Measurements from ENCODE around the gene LAD1. TPM values are rescaled to one million over a fixed set of nuclear protein-coding genes. Genes with fewer than 3 reads are reported as not detected.

LAD1 gene
- total and polyA plus RNA-seq, 9 of the 15 experiments (the other 6 are each of a cell fraction or from before 2014, with no cell fraction given), result 0.31 TPM; not detected in 8

DNA sequence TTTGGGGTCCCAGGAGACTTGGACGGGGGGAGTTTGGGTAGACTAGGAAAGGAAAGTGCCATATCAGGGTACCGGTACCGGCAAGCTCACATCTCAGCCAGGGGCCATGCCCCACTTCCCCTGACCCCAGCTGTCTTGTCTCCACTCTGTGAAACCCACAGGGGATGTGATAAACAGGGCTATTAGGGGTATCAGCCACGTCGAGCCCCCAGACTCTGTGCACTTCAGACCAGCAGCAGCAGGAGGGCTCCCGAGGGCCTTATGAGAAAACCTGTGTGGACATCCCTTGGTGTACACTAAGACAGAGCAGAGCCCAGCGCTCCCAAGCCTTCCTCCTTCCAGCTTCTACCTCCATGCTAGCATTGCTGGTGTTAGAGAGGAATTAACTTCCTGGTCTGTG, 68.0 kb downstream of the LAD1 start (continued):
- TF ChIP-seq, protein P1, sequence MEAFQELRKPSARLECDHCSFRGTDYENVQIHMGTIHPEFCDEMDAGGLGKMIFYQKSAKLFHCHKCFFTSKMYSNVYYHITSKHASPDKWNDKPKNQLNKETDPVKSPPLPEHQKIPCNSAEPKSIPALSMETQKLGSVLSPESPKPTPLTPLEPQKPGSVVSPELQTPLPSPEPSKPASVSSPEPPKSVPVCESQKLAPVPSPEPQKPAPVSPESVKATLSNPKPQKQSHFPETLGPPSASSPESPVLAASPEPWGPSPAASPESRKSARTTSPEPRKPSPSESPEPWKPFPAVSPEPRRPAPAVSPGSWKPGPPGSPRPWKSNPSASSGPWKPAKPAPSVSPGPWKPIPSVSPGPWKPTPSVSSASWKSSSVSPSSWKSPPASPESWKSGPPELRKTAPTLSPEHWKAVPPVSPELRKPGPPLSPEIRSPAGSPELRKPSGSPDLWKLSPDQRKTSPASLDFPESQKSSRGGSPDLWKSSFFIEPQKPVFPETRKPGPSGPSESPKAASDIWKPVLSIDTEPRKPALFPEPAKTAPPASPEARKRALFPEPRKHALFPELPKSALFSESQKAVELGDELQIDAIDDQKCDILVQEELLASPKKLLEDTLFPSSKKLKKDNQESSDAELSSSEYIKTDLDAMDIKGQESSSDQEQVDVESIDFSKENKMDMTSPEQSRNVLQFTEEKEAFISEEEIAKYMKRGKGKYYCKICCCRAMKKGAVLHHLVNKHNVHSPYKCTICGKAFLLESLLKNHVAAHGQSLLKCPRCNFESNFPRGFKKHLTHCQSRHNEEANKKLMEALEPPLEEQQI (IDR thresholded peaks at IDR 0.05), result no peak

Other genes starting within 250 kb of the LAD1 start
Only the 7 nearest of the 8 such genes appear.
- not detected in 2 replicates for gene IGFN1, start 208.5 kb downstream of the LAD1 start, total RNA-seq (2014; rRNA removed)
- gene IGFN1, start 208.5 kb downstream of the LAD1 start, total RNA-seq (2014; rRNA removed; fragmentation: Illumina TruSeq; extraction: Trizol), result not detected in 2 replicates
- gene IGFN1, start 208.5 kb downstream of the LAD1 start, total RNA-seq (2015; rRNA removed; fragmentation: Illumina TruSeq; extraction: Trizol), result not detected in 2 replicates
- not detected in 2 replicates for gene IGFN1, start 208.5 kb downstream of the LAD1 start, total RNA-seq (2021)
- gene IGFN1, start 208.5 kb downstream of the LAD1 start, polyA plus RNA-seq (2011; rRNA removed), result not detected in 2 replicates
- not detected in 2 replicates for gene IGFN1, start 208.5 kb downstream of the LAD1 start, polyA plus RNA-seq (2014; fragmentation: Illumina TruSeq; extraction: Trizol)
- gene IGFN1, start 208.5 kb downstream of the LAD1 start, polyA plus RNA-seq (2014; fragmentation: Nextera tagmentation; extraction: Ambion mirVana), result not detected
- gene IGFN1, start 208.5 kb downstream of the LAD1 start, polyA plus RNA-seq (2014; rRNA removed), result 0.04 TPM in 1 of 2 replicates, not detected in the other
- gene PKP1, start 115.8 kb downstream of the LAD1 start, total RNA-seq (2014; rRNA removed), result not detected in 2 replicates
- not detected in 2 replicates for gene PKP1, start 115.8 kb downstream of the LAD1 start, total RNA-seq (2014; rRNA removed; fragmentation: Illumina TruSeq; extraction: Trizol)
- gene PKP1, start 115.8 kb downstream of the LAD1 start, total RNA-seq (2015; rRNA removed; fragmentation: Illumina TruSeq; extraction: Trizol), result not detected in 2 replicates
- gene PKP1, start 115.8 kb downstream of the LAD1 start, total RNA-seq (2021), result not detected in 2 replicates
- not detected in 2 replicates for gene PKP1, start 115.8 kb downstream of the LAD1 start, polyA plus RNA-seq (2011; rRNA removed)
- not detected in 2 replicates for gene PKP1, start 115.8 kb downstream of the LAD1 start, polyA plus RNA-seq (2014; fragmentation: Illumina TruSeq; extraction: Trizol)
- not detected for gene PKP1, start 115.8 kb downstream of the LAD1 start, polyA plus RNA-seq (2014; fragmentation: Nextera tagmentation; extraction: Ambion mirVana)
- gene PKP1, start 115.8 kb downstream of the LAD1 start, polyA plus RNA-seq (2014; rRNA removed), result not detected in 2 replicates
- gene TNNT2, start 21.6 kb downstream of the LAD1 start, total RNA-seq (2014; rRNA removed), result not detected in 2 replicates
- not detected in 2 replicates for gene TNNT2, start 21.6 kb downstream of the LAD1 start, total RNA-seq (2014; rRNA removed; fragmentation: Illumina TruSeq; extraction: Trizol)
- not detected in 2 replicates for gene TNNT2, start 21.6 kb downstream of the LAD1 start, total RNA-seq (2015; rRNA removed; fragmentation: Illumina TruSeq; extraction: Trizol)
- gene TNNT2, start 21.6 kb downstream of the LAD1 start, total RNA-seq (2021), result not detected in 2 replicates
- not detected in 2 replicates for gene TNNT2, start 21.6 kb downstream of the LAD1 start, polyA plus RNA-seq (2011; rRNA removed)
- not detected in 2 replicates for gene TNNT2, start 21.6 kb downstream of the LAD1 start, polyA plus RNA-seq (2014; fragmentation: Illumina TruSeq; extraction: Trizol)
- not detected for gene TNNT2, start 21.6 kb downstream of the LAD1 start, polyA plus RNA-seq (2014; fragmentation: Nextera tagmentation; extraction: Ambion mirVana)
- not detected in 2 replicates for gene TNNT2, start 21.6 kb downstream of the LAD1 start, polyA plus RNA-seq (2014; rRNA removed)
- gene TNNI1, start 22.4 kb upstream of the LAD1 start, total RNA-seq (2014; rRNA removed), result not detected in 2 replicates
- gene TNNI1, start 22.4 kb upstream of the LAD1 start, total RNA-seq (2014; rRNA removed; fragmentation: Illumina TruSeq; extraction: Trizol), result not detected in 2 replicates
- gene TNNI1, start 22.4 kb upstream of the LAD1 start, total RNA-seq (2015; rRNA removed; fragmentation: Illumina TruSeq; extraction: Trizol), result not detected in 2 replicates
- gene TNNI1, start 22.4 kb upstream of the LAD1 start, total RNA-seq (2021), result not detected in 2 replicates
- not detected in 2 replicates for gene TNNI1, start 22.4 kb upstream of the LAD1 start, polyA plus RNA-seq (2011; rRNA removed)
- gene TNNI1, start 22.4 kb upstream of the LAD1 start, polyA plus RNA-seq (2014; fragmentation: Illumina TruSeq; extraction: Trizol), result not detected in 2 replicates
- not detected for gene TNNI1, start 22.4 kb upstream of the LAD1 start, polyA plus RNA-seq (2014; fragmentation: Nextera tagmentation; extraction: Ambion mirVana)
- not detected in 2 replicates for gene TNNI1, start 22.4 kb upstream of the LAD1 start, polyA plus RNA-seq (2014; rRNA removed)
- 0.27 TPM in 1 of 2 replicates, not detected in the other for gene PHLDA3, start 69.9 kb upstream of the LAD1 start, total RNA-seq (2014; rRNA removed)
- gene PHLDA3, start 69.9 kb upstream of the LAD1 start, total RNA-seq (2014; rRNA removed; fragmentation: Illumina TruSeq; extraction: Trizol), result not detected in 2 replicates
- not detected in 2 replicates for gene PHLDA3, start 69.9 kb upstream of the LAD1 start, total RNA-seq (2015; rRNA removed; fragmentation: Illumina TruSeq; extraction: Trizol)
- gene PHLDA3, start 69.9 kb upstream of the LAD1 start, total RNA-seq (2021), result 0.11 and 0.42 TPM in 2 replicates
- gene PHLDA3, start 69.9 kb upstream of the LAD1 start, polyA plus RNA-seq (2011; rRNA removed), result not detected in 2 replicates
- gene PHLDA3, start 69.9 kb upstream of the LAD1 start, polyA plus RNA-seq (2014; fragmentation: Illumina TruSeq; extraction: Trizol), result not detected in 2 replicates
- not detected for gene PHLDA3, start 69.9 kb upstream of the LAD1 start, polyA plus RNA-seq (2014; fragmentation: Nextera tagmentation; extraction: Ambion mirVana)
- gene PHLDA3, start 69.9 kb upstream of the LAD1 start, polyA plus RNA-seq (2014; rRNA removed), result not detected in 2 replicates
- gene CSRP1, start 107.8 kb upstream of the LAD1 start, total RNA-seq (2014; rRNA removed), result 23.7 and 30.8 TPM in 2 replicates
- 19.6 and 22.6 TPM in 2 replicates for gene CSRP1, start 107.8 kb upstream of the LAD1 start, total RNA-seq (2014; rRNA removed; fragmentation: Illumina TruSeq; extraction: Trizol)
- 28.3 and 30.3 TPM in 2 replicates for gene CSRP1, start 107.8 kb upstream of the LAD1 start, total RNA-seq (2015; rRNA removed; fragmentation: Illumina TruSeq; extraction: Trizol)
- 25.7 and 28.2 TPM in 2 replicates for gene CSRP1, start 107.8 kb upstream of the LAD1 start, total RNA-seq (2021)
- 21.3 and 23.7 TPM in 2 replicates for gene CSRP1, start 107.8 kb upstream of the LAD1 start, polyA plus RNA-seq (2011; rRNA removed)
- gene CSRP1, start 107.8 kb upstream of the LAD1 start, polyA plus RNA-seq (2014; fragmentation: Illumina TruSeq; extraction: Trizol), result 34.6 and 39.4 TPM in 2 replicates
- gene CSRP1, start 107.8 kb upstream of the LAD1 start, polyA plus RNA-seq (2014; fragmentation: Nextera tagmentation; extraction: Ambion mirVana), result 10 to 100 TPM in 1 of 2 experiments, 1 to 10 TPM in 1; 6.8 to 11.0 TPM
- gene CSRP1, start 107.8 kb upstream of the LAD1 start, polyA plus RNA-seq (2014; rRNA removed), result 24.9 and 32.1 TPM in 2 replicates
- gene NAV1, start 139.8 kb upstream of the LAD1 start, total RNA-seq (2014; rRNA removed), result 4.5 and 4.9 TPM in 2 replicates
- gene NAV1, start 139.8 kb upstream of the LAD1 start, total RNA-seq (2014; rRNA removed; fragmentation: Illumina TruSeq; extraction: Trizol), result 3.2 and 3.7 TPM in 2 replicates
- 2.9 and 3.3 TPM in 2 replicates for gene NAV1, start 139.8 kb upstream of the LAD1 start, total RNA-seq (2015; rRNA removed; fragmentation: Illumina TruSeq; extraction: Trizol)
- gene NAV1, start 139.8 kb upstream of the LAD1 start, total RNA-seq (2021), result 15.4 and 16.8 TPM in 2 replicates
- gene NAV1, start 139.8 kb upstream of the LAD1 start, polyA plus RNA-seq (2011; rRNA removed), result 0.91 TPM in 2 replicates
- 10.7 and 13.2 TPM in 2 replicates for gene NAV1, start 139.8 kb upstream of the LAD1 start, polyA plus RNA-seq (2014; fragmentation: Illumina TruSeq; extraction: Trizol)
- gene NAV1, start 139.8 kb upstream of the LAD1 start, polyA plus RNA-seq (2014; fragmentation: Nextera tagmentation; extraction: Ambion mirVana), result 1 to 10 TPM; 1.8 to 2.1 TPM
- gene NAV1, start 139.8 kb upstream of the LAD1 start, polyA plus RNA-seq (2014; rRNA removed), result 4.2 and 5.6 TPM in 2 replicates

All from K562 (cell line).